H1 (cell line): Measurements from ENCODE around the gene ZNF609. TPM values are rescaled to one million over a fixed set of nuclear protein-coding genes. Genes with fewer than 3 reads are reported as not detected.

Experiments used
- CTCF ChIA-PET: fragments of 300-600 bp; sonication (Branson Sonifier 250); formaldehyde crosslinking; loops from one replicate; lab custom pipeline; 2021; ENCODE audit not compliant: partially characterized antibody; lab: Charles Lee
- POLR2A ChIA-PET: fragments of 300-600 bp; sonication (Branson Sonifier 250); formaldehyde crosslinking; loops from one replicate; lab custom pipeline; 2021; ENCODE audit warnings: inconsistent platforms; ENCODE audit not compliant: partially characterized antibody; lab: Charles Lee
- DNase-seq, 2 experiments: peaks; one replicate each; pipeline versions ENCODE4 v3.0.0 to v3.0.0-alpha.2; 2010 to 2022; ENCODE audit warnings: low spot score in 2 of 2, low read depth in 1 of 2, mixed read lengths in 1 of 2
- FAIRE-seq: peaks from 2 replicates; lab custom pipeline; 2011; peaks lifted over from hg19 to GRCh38; lab: Jason Lieb, UNC
- H2AFZ ChIP-seq: 2 replicates; pipeline ENCODE4 v1.8.1; 2012; ENCODE audit warnings: low read length, inconsistent platforms
- H2AK5ac ChIP-seq: 2 replicates; pipeline ENCODE4 v1.6.1; 2013; ENCODE audit warnings: low read depth, low read length
- H2BK120ac ChIP-seq: replicated peaks from 2 replicates; pipeline ENCODE3; 2013; ENCODE audit warnings: low read depth, low read length, inconsistent platforms
- H2BK12ac ChIP-seq: 2 replicates; pipeline ENCODE4 v1.6.1; 2013; ENCODE audit warnings: low read depth, low read length
- H2BK15ac ChIP-seq: 2 replicates; pipeline ENCODE4 v1.6.1; 2013; ENCODE audit warnings: low read length
- H2BK20ac ChIP-seq: 2 replicates; pipeline ENCODE4 v1.6.1; 2013; ENCODE audit warnings: low read length
- H2BK5ac ChIP-seq: 2 replicates; pipeline ENCODE4 v1.6.1; 2013; ENCODE audit warnings: low read depth, low read length
- H3K14ac ChIP-seq: 2 replicates; pipeline ENCODE4 v1.6.1; 2013; ENCODE audit warnings: inconsistent platforms; ENCODE audit not compliant: insufficient read length
- H3K18ac ChIP-seq: 2 replicates; pipeline ENCODE4 v1.6.1; 2013; ENCODE audit warnings: low read length; ENCODE audit errors: extremely low read depth
- H3K23ac ChIP-seq: 2 replicates; pipeline ENCODE4 v1.6.1; 2013; ENCODE audit warnings: inconsistent platforms; ENCODE audit not compliant: insufficient read length
- H3K23me2 ChIP-seq: 2 replicates; pipeline ENCODE4 v1.6.1; 2013; ENCODE audit warnings: low read depth, low read length
- H3K27ac ChIP-seq: 2 replicates; pipeline ENCODE4 v1.6.1; 2011; ENCODE audit warnings: low read depth, low read length, inconsistent platforms
- H3K27me3 ChIP-seq, 4 experiments: replicated peaks in 1 of 4; 1 replicate in 1 of 4; 2 replicates in 3 of 4; pipeline versions ENCODE4 v1.6.1 to v1.8.1; 2011 to 2013; ENCODE audit warnings: low read length in 3 of 4, mild to moderate bottlenecking in 3 of 4, inconsistent platforms in 2 of 4, mixed read lengths in 2 of 4, moderate library complexity in 1 of 4; ENCODE audit not compliant: control insufficient read depth in 3 of 4, insufficient read depth in 3 of 4; ENCODE audit errors: extremely low read depth in 1 of 4
- H3K36me3 ChIP-seq, 4 experiments: 2 replicates each; pipeline versions ENCODE4 v1.6.1 to v1.8.1; 2011 to 2013; ENCODE audit warnings: mild to moderate bottlenecking in 4 of 4, low read length in 3 of 4, moderate library complexity in 2 of 4, control low read depth in 1 of 4, inconsistent platforms in 1 of 4; ENCODE audit not compliant: insufficient read depth in 4 of 4, control insufficient read depth in 2 of 4
- H3K4ac ChIP-seq: replicated peaks from 2 replicates; pipeline ENCODE3; 2013; ENCODE audit warnings: low read length, low read depth, mixed read lengths, inconsistent platforms; ENCODE audit not compliant: insufficient read length
- H3K4me1 ChIP-seq, 4 experiments: replicated peaks in 1 of 4; 1 replicate in 1 of 4; 2 replicates in 3 of 4; pipeline versions ENCODE4 v1.6.1 to v1.8.1; 2011 to 2013; ENCODE audit warnings: low read length in 3 of 4, inconsistent platforms in 2 of 4, mixed read lengths in 1 of 4; ENCODE audit not compliant: insufficient read depth in 4 of 4, control insufficient read depth in 3 of 4
- H3K4me2 ChIP-seq, 2 experiments: 2 replicates each; pipeline versions ENCODE4 v1.6.1 to v1.8.1; 2011 to 2013; ENCODE audit warnings: low read depth in 2 of 2, low read length in 2 of 2, control low read depth in 1 of 2, inconsistent platforms in 1 of 2, mild to moderate bottlenecking in 1 of 2; ENCODE audit not compliant: insufficient read depth in 1 of 2
- H3K4me3 ChIP-seq, 4 experiments: fragments of 200-600, 300-600 bp in 1 of 4; sonication (generic), shearing (Covaris generic), sonication (Bioruptor Twin) in 1 of 4; 2 replicates each; pipeline versions ENCODE4 v1.5.1 to v1.8.1; 2011 to 2016; ENCODE audit warnings: low read length in 4 of 4, low read depth in 3 of 4, control low read depth in 2 of 4, inconsistent platforms in 2 of 4, mild to moderate bottlenecking in 2 of 4, mixed read lengths in 1 of 4, moderate library complexity in 1 of 4; ENCODE audit not compliant: insufficient read depth in 2 of 4; ENCODE audit errors: extremely low read depth in 1 of 4
- H3K56ac ChIP-seq: replicated peaks from 2 replicates; pipeline ENCODE3; 2013; ENCODE audit warnings: low read depth, mild to moderate bottlenecking, mixed read lengths, low read length, inconsistent platforms; ENCODE audit not compliant: insufficient read length
- H3K79me1 ChIP-seq: 2 replicates; pipeline ENCODE4 v1.6.1; 2013; ENCODE audit warnings: low read depth, low read length, control low read depth
- H3K79me2 ChIP-seq, 2 experiments: 2 replicates each; pipeline versions ENCODE4 v1.6.1 to v1.8.1; 2012 to 2013; ENCODE audit warnings: low read length in 2 of 2, mild to moderate bottlenecking in 2 of 2, inconsistent platforms in 1 of 2; ENCODE audit not compliant: insufficient read depth in 2 of 2, control insufficient read depth in 1 of 2
- H3K9ac ChIP-seq, 4 experiments: replicated peaks in 1 of 4; 1 replicate in 1 of 4; 2 replicates in 3 of 4; pipeline versions ENCODE4 v1.6.1 to v1.8.1; 2011 to 2013; ENCODE audit warnings: low read depth in 3 of 4, low read length in 3 of 4, control low read depth in 2 of 4, mild to moderate bottlenecking in 2 of 4, moderate library complexity in 2 of 4, inconsistent platforms in 1 of 4; ENCODE audit errors: extremely low read depth in 1 of 4
- H3K9me3 ChIP-seq, 2 experiments: 2 replicates each; pipeline versions ENCODE4 v1.6.1 to v1.8.1; 2012 to 2013; ENCODE audit warnings: mild to moderate bottlenecking in 2 of 2, moderate library complexity in 2 of 2, control low read depth in 1 of 2, inconsistent platforms in 1 of 2, low read depth in 1 of 2, low read length in 1 of 2, mixed read lengths in 1 of 2; ENCODE audit not compliant: insufficient read depth in 2 of 2
- H4K20me1 ChIP-seq, 2 experiments: replicated peaks in 1 of 2; 2 replicates each; pipeline versions ENCODE3 to v1.8.1; 2011 to 2013; ENCODE audit warnings: inconsistent platforms in 2 of 2, low read length in 2 of 2, mild to moderate bottlenecking in 1 of 2; ENCODE audit not compliant: insufficient read depth in 2 of 2, control insufficient read depth in 1 of 2
- H4K5ac ChIP-seq: 2 replicates; pipeline ENCODE4 v1.6.1; 2013; ENCODE audit warnings: low read length, low read depth, mixed read lengths, inconsistent platforms; ENCODE audit not compliant: insufficient read length
- H4K8ac ChIP-seq: 2 replicates; pipeline ENCODE4 v1.8.0; 2013; ENCODE audit warnings: mild to moderate bottlenecking, moderate library complexity, low read length, inconsistent platforms; ENCODE audit not compliant: insufficient read depth; ENCODE audit errors: extremely low read depth
- H4K91ac ChIP-seq: replicated peaks from 2 replicates; pipeline ENCODE3; 2013; ENCODE audit warnings: low read length, mixed read lengths, inconsistent platforms; ENCODE audit not compliant: insufficient read length
- ATF3 ChIP-seq: IDR thresholded peaks from 2 replicates; pipeline ENCODE4 v1.6.1; 2011; ENCODE audit warnings: low read depth, mild to moderate bottlenecking, low read length; ENCODE audit not compliant: insufficient read depth
- BACH1 ChIP-seq: IDR thresholded peaks from 2 replicates; pipeline ENCODE4 v1.6.1; 2012; ENCODE audit warnings: low read length, improper control_type of control experiment
- CBX5 ChIP-seq: fragments of 300-800, 300-1000 bp; sonication (generic); IDR thresholded peaks from 2 replicates; pipeline ENCODE4 v1.7.1; 2016; ENCODE audit warnings: antibody characterized with exemption, low read length, low read depth
- CBX8 ChIP-seq: fragments of 300-800, 300-1000 bp; sonication (generic); IDR thresholded peaks from 2 replicates; pipeline ENCODE4 v1.7.1; 2016; ENCODE audit warnings: low read depth, low read length, borderline replicate concordance
- CEBPB ChIP-seq: IDR thresholded peaks from 2 replicates; pipeline ENCODE4 v1.6.1; 2012; ENCODE audit warnings: low read depth, low read length
- CREB1 ChIP-seq: IDR thresholded peaks from 2 replicates; pipeline ENCODE4 v1.6.1; 2012; ENCODE audit warnings: inconsistent platforms
- E2F6 ChIP-seq: IDR thresholded peaks from 2 replicates; pipeline ENCODE4 v1.6.1; 2012; ENCODE audit warnings: inconsistent platforms
- EP300 ChIP-seq, 2 experiments: IDR thresholded peaks; 1 replicate in 1 of 2; 2 replicates in 1 of 2; pipeline ENCODE4 v1.6.1; 2011 to 2012; ENCODE audit warnings: low read depth in 2 of 2, low read length in 2 of 2, mild to moderate bottlenecking in 2 of 2, borderline replicate concordance in 1 of 2, inconsistent platforms in 1 of 2, moderate library complexity in 1 of 2
- MAFK ChIP-seq: IDR thresholded peaks from 2 replicates; pipeline ENCODE4 v1.6.1; 2012; ENCODE audit warnings: low read depth, mild to moderate bottlenecking, improper control_type of control experiment, low read length
- MAX ChIP-seq: IDR thresholded peaks from 2 replicates; pipeline ENCODE4 v1.6.1; 2012; ENCODE audit warnings: inconsistent platforms
- POLR2AphosphoS5 ChIP-seq: IDR thresholded peaks from 2 replicates; pipeline ENCODE4 v1.6.1; 2011; ENCODE audit warnings: low read depth, low read length
- RBBP5 ChIP-seq: IDR thresholded peaks from 2 replicates; pipeline ENCODE4 v1.7.1; 2012; ENCODE audit warnings: low read depth, mild to moderate bottlenecking, inconsistent platforms, low read length, moderate library complexity, borderline replicate concordance
- RFX5 ChIP-seq: IDR thresholded peaks from 2 replicates; pipeline ENCODE4 v1.6.1; 2011; ENCODE audit warnings: low read depth, low read length, improper control_type of control experiment, borderline replicate concordance
- WGBS, 2 experiments: shearing (Covaris generic) in 1 of 2; methylation state at CpG; one replicate each; pipeline versions ENCODE4 v1.1.6 to v1.1.7; 2013 to 2015; ENCODE audit warnings: low lambda C conversion rate in 2 of 2, mixed read lengths in 2 of 2, inconsistent platforms in 1 of 2, low coverage in 1 of 2, missing lambda C conversion rate in 1 of 2; ENCODE audit not compliant: insufficient replicate concordance in 2 of 2, insufficient coverage in 1 of 2, insufficient read length in 1 of 2; ENCODE audit errors: extremely low coverage in 1 of 2, missing lambda C conversion rate in 1 of 2; 5-methylcytosine and 5-hydroxymethylcytosine counted together
- polyA plus RNA-seq, 7 experiments: library from polyadenylated mRNA; depleted of rRNA in 3 of 7; stranded (reverse) in 5 of 7; unstranded in 2 of 7; fragments of >200 nt in 5 of 7; fragments of 200-250 nt in 2 of 7; gene quantifications; 1 replicate in 5 of 7; 2 replicates in 1 of 7; 4 replicates in 1 of 7; pipeline versions ENCODE4 v1.2.1 to v1.2.3, GENCODE V29; 2011 to 2013; ENCODE audit warnings: missing spikeins in 2 of 7, mixed read lengths in 2 of 7
- total RNA-seq: library from RNA; stranded (reverse); fragmentation: NEBNext Ultra II Directional; extraction: Animal tissue kit (Norgen Biotek cat#: 25700); gene quantifications from 2 replicates; pipeline ENCODE4 v1.2.1, GENCODE V29; 2021

The ZNF609 gene
- total and polyA plus RNA-seq, 2 of the 8 experiments (the other 6 are each of a cell fraction or from before 2014, with no cell fraction given) = 15.5 to 47.8 TPM

DNA sequence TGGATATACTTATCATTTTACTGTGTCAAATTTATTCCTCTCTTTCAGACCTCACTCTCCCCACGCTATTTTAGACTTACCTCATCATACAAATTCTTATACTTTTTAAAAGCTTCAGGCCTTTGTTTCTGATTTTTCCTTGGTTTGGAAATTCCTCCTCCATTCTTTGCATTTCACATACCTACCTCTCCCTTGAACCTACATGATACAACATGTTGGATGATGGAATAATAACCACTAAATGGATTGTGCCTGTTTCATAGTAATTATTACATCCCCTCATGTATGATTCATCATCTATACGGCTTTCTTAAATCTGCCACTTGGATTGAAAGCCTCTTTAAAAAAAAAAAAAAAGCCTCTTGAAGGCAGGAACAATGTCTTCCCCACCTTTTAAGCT lies 48.2 kb upstream of the ZNF609 start:
- H2BK120ac ChIP-seq = no peak overlapping the region
- H2BK15ac ChIP-seq = no peak overlapping the region
- H3K14ac ChIP-seq = no peak overlapping the region
- no peak overlapping the region for H4K91ac ChIP-seq
- H3K79me1 ChIP-seq = no peaks in the 10 kb centered on the region
- no peak overlapping the region for H3K18ac ChIP-seq
- peaks cover 3 to 23% (median 13%) of the 10 kb centered on the region in 4 experiments; a peak in 7 of 8 replicates for H3K36me3 ChIP-seq
- no peak overlapping the region for H3K4me2 ChIP-seq
- no peak overlapping the region for H2BK20ac ChIP-seq
- no peak overlapping the region for H4K5ac ChIP-seq
- H3K27ac ChIP-seq = no peak overlapping the region
- no peak overlapping the region for H2AK5ac ChIP-seq
- H3K56ac ChIP-seq = no peak overlapping the region
- no peak overlapping the region for H2BK5ac ChIP-seq
- H2AFZ ChIP-seq = no peak overlapping the region
- no peak overlapping the region for H3K4ac ChIP-seq
- POLR2A ChIA-PET = interaction anchor here (1.1 kb wide), 1 partner anchor 283 kb away, joined by 3 read pairs; no protein-coding TSS in a partner anchor
- no peaks in the 10 kb centered on the region for H3K79me2 ChIP-seq
- H3K27me3 ChIP-seq = no peaks in the 10 kb centered on the region
- no peak for FAIRE-seq
- H2BK12ac ChIP-seq = no peak overlapping the region
- no peak overlapping the region for H3K4me3 ChIP-seq
- no peak overlapping the region for H3K9ac ChIP-seq
- no peaks in the 10 kb centered on the region for H3K4me1 ChIP-seq
- no peaks in the 10 kb centered on the region for H3K23me2 ChIP-seq
- no peaks in the 10 kb centered on the region for H3K9me3 ChIP-seq
- no peak for DNase-seq
- H3K23ac ChIP-seq = no peak overlapping the region
- WGBS, 2 experiments = 82 to 100% methylated on average over 1 to 2 of the region's 2 CpGs
- no peak overlapping the region for H4K8ac ChIP-seq
- H4K20me1 ChIP-seq = no peaks in the 10 kb centered on the region
- CTCF ChIA-PET = interaction anchor here (0.6 to 1.1 kb wide), 3 partner anchors 53 to 270 kb away, joined by 3 to 4 read pairs (median 3); no protein-coding TSS in a partner anchor
- TF ChIP-seq E2F6 (no peak), EP300 (IDR thresholded peaks at IDR 0.05; ENCODE audit: borderline replicate concordance in 1 of 2, low read depth in 2 of 2, low read length in 2 of 2) (no peak), RBBP5 (no peak), POLR2AphosphoS5 (no peak), MAX (no peak), CEBPB (no peak), RFX5 (no peak), ATF3 (no peak), BACH1 (no peak), CBX5 (no peak), CREB1 (no peak), CBX8 (no peak), MAFK (no peak)
